MCF 10A (cell line): ENCODE data around the gene RAPGEFL1. TPM values are rescaled to one million over a fixed set of nuclear protein-coding genes. Genes with fewer than 3 reads are reported as not detected.

Experiments used
- Bru-seq: library from RNA; stranded (reverse); fragments of 400-500 nt; gene quantifications from one replicate; lab custom pipeline; 2021; lab: Mats Ljungman, UMichigan
- BruChase-seq, 2 experiments: library from RNA; stranded (reverse); fragments of 400-500 nt; gene quantifications; one replicate each; lab custom pipeline; 2021; lab: Mats Ljungman, UMichigan
- BruUV-seq: library from RNA; stranded (reverse); fragments of 400-500 nt; replicated peaks from 2 replicates; lab custom pipeline; 2021; lab: Mats Ljungman, UMichigan
- CTCF ChIA-PET: fragments of 300-600 bp; sonication (Branson Sonifier 250); formaldehyde crosslinking; extraction: SDS; loops from one replicate; lab custom pipeline; 2021; ENCODE audit warnings: antibody characterized with exemption, inconsistent platforms; lab: Yijun Ruan, JAX
- POLR2A ChIA-PET: fragments of 300-600, 350-650 bp; sonication (Branson Sonifier 250); formaldehyde crosslinking; extraction: SDS; loops from one replicate; lab custom pipeline; 2020; ENCODE audit warnings: antibody characterized with exemption, inconsistent platforms; lab: Yijun Ruan, JAX
- DNase-seq: peaks from one replicate; pipeline ENCODE4 v3.0.0-alpha.2; 2018; ENCODE audit not compliant: unreplicated experiment
- H3K27ac Mint-ChIP-seq: one replicate; pipeline ENCODE4 v1.8.0; 2022; ENCODE audit warnings: mild to moderate bottlenecking, low read depth, mixed read lengths; ENCODE audit not compliant: unreplicated experiment
- H3K27me3 Mint-ChIP-seq: one replicate; pipeline ENCODE4 v1.8.0; 2022; ENCODE audit warnings: mixed read lengths; ENCODE audit not compliant: insufficient read depth, unreplicated experiment
- H3K36me3 Mint-ChIP-seq: one replicate; pipeline ENCODE4 v1.8.0; 2022; ENCODE audit warnings: mild to moderate bottlenecking, moderate library complexity, mixed read lengths; ENCODE audit not compliant: insufficient read depth, unreplicated experiment
- H3K4me1 Mint-ChIP-seq: one replicate; pipeline ENCODE4 v1.8.0; 2022; ENCODE audit warnings: mixed read lengths; ENCODE audit not compliant: insufficient read depth, unreplicated experiment
- H3K4me3 Mint-ChIP-seq: one replicate; pipeline ENCODE4 v1.8.0; 2022; ENCODE audit warnings: mild to moderate bottlenecking, moderate library complexity, mixed read lengths; ENCODE audit not compliant: unreplicated experiment
- H3K9me3 Mint-ChIP-seq: one replicate; pipeline ENCODE4 v1.8.0; 2022; ENCODE audit warnings: mixed read lengths; ENCODE audit not compliant: unreplicated experiment
- CTCF ChIP-seq: fragments of 200-600 bp; IDR thresholded peaks from one replicate; pipeline ENCODE4 v1.8.0; 2022; ENCODE audit warnings: antibody characterized with exemption, mild to moderate bottlenecking; ENCODE audit not compliant: unreplicated experiment
- intact Hi-C: fragments of 100-400 bp; cut with micrococcal nuclease; formaldehyde crosslinking; loops from 2 replicates; pipeline ENCODE4 v1.14.1; 2022
- long read RNA-seq: library from polyadenylated mRNA; stranded (forward); transcript quantifications from one replicate; pipeline ENCODE4 v2.0.0, GENCODE V29; 2022
- total RNA-seq: library from RNA; stranded (reverse); gene quantifications from 2 replicates; pipeline ENCODE4 v1.2.3, GENCODE V29; 2022

RAPGEFL1 gene
- total RNA-seq = 4.9 and 5.6 TPM in 2 replicates
- Bru-seq, nascent RNA = percentile 42 among the genes with signal in this experiment
- BruChase-seq, experiment 1, labeled RNA remaining after a 6-hour chase = percentile 52 among the genes with signal in this experiment
- percentile 52 among the genes with signal in this experiment for BruChase-seq, experiment 2, labeled RNA remaining after a 2-hour chase
- long read RNA-seq, partial matches to known transcripts = 1 of 1 reads
- long read RNA-seq, other reads (novel, unspliced or antisense) = 0 of 1 reads

GRCh38 chr17:40177275-40177874 is at the start of gene RAPGEFL1:
TSS of gene RAPGEFL1 (plus strand) at chr17:40177470. CDS start at chr17:40177862, 392 bp downstream.
- H3K4me1 Mint-ChIP-seq = peaks cover 29% of the 10 kb centered on the region
- CTCF ChIA-PET = interaction anchor here (1.5 to 1.7 kb wide), 3 partner anchors 9 to 66 kb away, joined by 4 to 6 read pairs (median 4); no protein-coding TSS in a partner anchor
- intact Hi-C loops = no loop called here
- no peak for TF ChIP-seq CTCF
- BruUV-seq = no TSS peak
- peak within 1 kb of the TSS; percentile 59 for H3K4me3 Mint-ChIP-seq
- H3K27ac Mint-ChIP-seq = peak within 1 kb of the TSS; percentile 92
- H3K9me3 Mint-ChIP-seq = no peaks in the 10 kb centered on the region
- peak; percentile 69 for DNase-seq
- POLR2A ChIA-PET = interaction anchor here (0.6 to 6.9 kb wide), 11 partner anchors 11 to 78 kb away, joined by 3 to 65 read pairs (median 13); partner anchors contain the start of genes CASC3, NR1D1 and WIPF2
- peaks cover 31% of the 10 kb centered on the region for H3K36me3 Mint-ChIP-seq
- no peaks in the 10 kb centered on the region for H3K27me3 Mint-ChIP-seq

GRCh38 chr17:40129498-40129897 is 47.8 kb upstream of the RAPGEFL1 start:
- H3K36me3 Mint-ChIP-seq = peaks cover 95% of the 10 kb centered on the region
- ChIA-PET POLR2A (interaction anchor here (0.8 to 3.0 kb wide), 3 partner anchors 10 to 16 kb away, joined by 3 to 17 read pairs (median 8); partner anchors contain the start of gene CASC3), CTCF (interaction anchor here (0.6 kb wide), 1 partner anchor 14 kb away, joined by 3 read pairs; no protein-coding TSS in a partner anchor)
- H3K27ac Mint-ChIP-seq = no peak overlapping the region
- H3K4me3 Mint-ChIP-seq = no peak overlapping the region
- H3K4me1 Mint-ChIP-seq = peaks cover 3% of the 10 kb centered on the region
- H3K9me3 Mint-ChIP-seq = no peaks in the 10 kb centered on the region
- H3K27me3 Mint-ChIP-seq = no peaks in the 10 kb centered on the region
- BruUV-seq = TSS peak; percentile 25
- DNase-seq = no peak
- intact Hi-C loops = no loop called here
- TF ChIP-seq CTCF = no peak

- POLR2A ChIA-PET = interaction anchor here (3.0 kb wide), 1 partner anchor 9 kb away, joined by 17 read pairs; the partner anchor contains the start of gene CASC3
- peaks cover 98% of the 10 kb centered on the region for H3K36me3 Mint-ChIP-seq
- no TSS peak for BruUV-seq
- H3K27ac Mint-ChIP-seq = no peak overlapping the region
- CTCF ChIA-PET = interaction anchor here (0.6 kb wide), 1 partner anchor 30 kb away, joined by 4 read pairs; the partner anchor contains the start of gene NR1D1
- intact Hi-C loops = no loop called here
- DNase-seq = no peak
- no peaks in the 10 kb centered on the region for H3K27me3 Mint-ChIP-seq
- no peaks in the 10 kb centered on the region for H3K9me3 Mint-ChIP-seq
- H3K4me1 Mint-ChIP-seq = peaks cover 4% of the 10 kb centered on the region
- TF ChIP-seq CTCF = no peak
- H3K4me3 Mint-ChIP-seq = no peak overlapping the region
Measured at GRCh38 chr17:40130352-40131042, 46.8 kb upstream of the RAPGEFL1 start.
